PC-3 (cell line): ENCODE data around the gene TCP10L.

Experiments
- EZH2 ChIP-seq: fragments of 300-600 bp; sonication (generic); IDR thresholded peaks from one replicate; pipeline ENCODE4 v1.6.1; 2017; ENCODE audit warnings: antibody characterized with exemption, mild to moderate bottlenecking, low read length; ENCODE audit not compliant: unreplicated experiment
- EZH2phosphoT487 ChIP-seq: fragments of 300-600 bp; sonication (generic); IDR thresholded peaks from 2 replicates; pipeline ENCODE4 v1.6.1; 2018; ENCODE audit warnings: mild to moderate bottlenecking, antibody characterized with exemption, low read length, borderline replicate concordance
- TF ChIP-seq, protein P1 (sequence below): fragments of 300-600 bp; sonication (generic); conservative IDR thresholded peaks from 2 replicates; pipeline ENCODE4 v1.5.1; 2017; ENCODE audit warnings: antibody characterized with exemption, low read depth, mild to moderate bottlenecking, low read length

GRCh38 chr21:32605469-32605868 is 20.1 kb upstream of the TCP10L start:
- TF ChIP-seq EZH2 (no peak), EZH2phosphoT487 (no peak)
- TF ChIP-seq, protein P1, sequence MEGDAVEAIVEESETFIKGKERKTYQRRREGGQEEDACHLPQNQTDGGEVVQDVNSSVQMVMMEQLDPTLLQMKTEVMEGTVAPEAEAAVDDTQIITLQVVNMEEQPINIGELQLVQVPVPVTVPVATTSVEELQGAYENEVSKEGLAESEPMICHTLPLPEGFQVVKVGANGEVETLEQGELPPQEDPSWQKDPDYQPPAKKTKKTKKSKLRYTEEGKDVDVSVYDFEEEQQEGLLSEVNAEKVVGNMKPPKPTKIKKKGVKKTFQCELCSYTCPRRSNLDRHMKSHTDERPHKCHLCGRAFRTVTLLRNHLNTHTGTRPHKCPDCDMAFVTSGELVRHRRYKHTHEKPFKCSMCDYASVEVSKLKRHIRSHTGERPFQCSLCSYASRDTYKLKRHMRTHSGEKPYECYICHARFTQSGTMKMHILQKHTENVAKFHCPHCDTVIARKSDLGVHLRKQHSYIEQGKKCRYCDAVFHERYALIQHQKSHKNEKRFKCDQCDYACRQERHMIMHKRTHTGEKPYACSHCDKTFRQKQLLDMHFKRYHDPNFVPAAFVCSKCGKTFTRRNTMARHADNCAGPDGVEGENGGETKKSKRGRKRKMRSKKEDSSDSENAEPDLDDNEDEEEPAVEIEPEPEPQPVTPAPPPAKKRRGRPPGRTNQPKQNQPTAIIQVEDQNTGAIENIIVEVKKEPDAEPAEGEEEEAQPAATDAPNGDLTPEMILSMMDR, result no peak
